Measurements from ENCODE around the gene CYP46A1.

The CYP46A1 gene

DNA sequence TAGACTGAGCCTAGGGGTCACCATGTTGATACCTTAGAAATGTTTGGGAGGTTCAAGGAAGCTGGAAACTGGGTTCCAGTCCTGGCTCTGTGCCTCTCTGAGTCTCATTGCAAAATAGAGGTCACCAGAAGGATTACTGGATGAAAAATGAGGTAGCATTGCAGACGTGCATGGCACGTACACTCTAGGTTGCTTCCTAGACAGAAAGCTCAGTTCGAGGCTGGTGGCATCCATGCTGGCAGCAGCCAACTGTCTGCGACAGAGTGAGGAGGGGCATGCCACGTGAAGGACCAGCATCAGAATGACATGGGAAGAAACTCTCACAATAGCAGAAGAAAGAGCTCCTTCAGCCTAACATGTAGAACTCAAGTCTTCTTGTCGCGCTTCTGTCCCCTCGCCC lies 4.6 kb upstream of the CYP46A1 start:
- Histone ChIP-seq H2AFZ (ENCODE audit: low read depth) (no peak overlapping the region), H3K27me3 (ENCODE audit: insufficient read depth, low read depth) (no peaks in the 10 kb centered on the region), H3K4me2 (no peak overlapping the region), H3K4me3 (IDR thresholded peaks at IDR 0.05; ENCODE audit: insufficient read depth, low read depth, low read length) (no peak overlapping the region), H3K79me2 (ENCODE audit: insufficient read depth, low read depth) (no peaks in the 10 kb centered on the region), H3K27ac (no peak overlapping the region), H4K20me1 (ENCODE audit: insufficient read depth) (no peaks in the 10 kb centered on the region), H3K9ac (no peak overlapping the region), H3K4me1 (ENCODE audit: low read depth, poor library complexity, severe bottlenecking) (peaks cover 7% of the 10 kb centered on the region), H3K36me3 (ENCODE audit: insufficient read depth) (no peaks in the 10 kb centered on the region)
- TF ChIP-seq, protein P1, sequence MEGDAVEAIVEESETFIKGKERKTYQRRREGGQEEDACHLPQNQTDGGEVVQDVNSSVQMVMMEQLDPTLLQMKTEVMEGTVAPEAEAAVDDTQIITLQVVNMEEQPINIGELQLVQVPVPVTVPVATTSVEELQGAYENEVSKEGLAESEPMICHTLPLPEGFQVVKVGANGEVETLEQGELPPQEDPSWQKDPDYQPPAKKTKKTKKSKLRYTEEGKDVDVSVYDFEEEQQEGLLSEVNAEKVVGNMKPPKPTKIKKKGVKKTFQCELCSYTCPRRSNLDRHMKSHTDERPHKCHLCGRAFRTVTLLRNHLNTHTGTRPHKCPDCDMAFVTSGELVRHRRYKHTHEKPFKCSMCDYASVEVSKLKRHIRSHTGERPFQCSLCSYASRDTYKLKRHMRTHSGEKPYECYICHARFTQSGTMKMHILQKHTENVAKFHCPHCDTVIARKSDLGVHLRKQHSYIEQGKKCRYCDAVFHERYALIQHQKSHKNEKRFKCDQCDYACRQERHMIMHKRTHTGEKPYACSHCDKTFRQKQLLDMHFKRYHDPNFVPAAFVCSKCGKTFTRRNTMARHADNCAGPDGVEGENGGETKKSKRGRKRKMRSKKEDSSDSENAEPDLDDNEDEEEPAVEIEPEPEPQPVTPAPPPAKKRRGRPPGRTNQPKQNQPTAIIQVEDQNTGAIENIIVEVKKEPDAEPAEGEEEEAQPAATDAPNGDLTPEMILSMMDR (conservative IDR thresholded peaks at IDR 0.05; ENCODE audit: low read depth, low read length), result no peak

DNA sequence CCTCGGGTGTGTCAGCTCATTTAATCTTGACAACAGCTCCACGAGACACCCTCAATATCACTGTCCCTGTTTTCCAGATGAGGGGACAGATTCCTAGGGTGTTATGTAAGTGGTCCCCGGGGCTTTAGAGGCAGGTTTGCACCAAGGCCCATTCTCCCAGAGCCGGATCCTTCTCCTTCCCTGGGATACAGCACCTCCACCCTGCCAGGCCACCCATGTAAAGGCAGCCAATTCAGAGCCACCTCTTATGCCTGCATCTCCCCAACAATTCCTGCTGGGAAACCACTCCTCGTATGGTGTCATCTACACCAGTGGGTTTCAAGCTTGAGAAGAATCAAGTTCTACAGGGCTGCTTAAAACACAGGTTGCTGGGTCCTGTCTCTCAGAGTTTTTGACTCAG lies 4.1 kb upstream of the CYP46A1 start:
- Histone ChIP-seq H3K4me1 (ENCODE audit: low read depth, poor library complexity, severe bottlenecking) (peaks cover 5% of the 10 kb centered on the region), H3K4me3 (IDR thresholded peaks at IDR 0.05; ENCODE audit: insufficient read depth, low read depth, low read length) (no peak overlapping the region), H3K27me3 (ENCODE audit: insufficient read depth, low read depth) (no peaks in the 10 kb centered on the region), H3K79me2 (ENCODE audit: insufficient read depth, low read depth) (no peaks in the 10 kb centered on the region), H4K20me1 (ENCODE audit: insufficient read depth) (no peaks in the 10 kb centered on the region), H2AFZ (ENCODE audit: low read depth) (no peak overlapping the region), H3K9ac (no peak overlapping the region), H3K27ac (no peak overlapping the region), H3K4me2 (no peak overlapping the region), H3K36me3 (ENCODE audit: insufficient read depth) (no peaks in the 10 kb centered on the region)
- TF ChIP-seq, protein P1 (conservative IDR thresholded peaks at IDR 0.05; ENCODE audit: low read depth, low read length), result no peak

DNA sequence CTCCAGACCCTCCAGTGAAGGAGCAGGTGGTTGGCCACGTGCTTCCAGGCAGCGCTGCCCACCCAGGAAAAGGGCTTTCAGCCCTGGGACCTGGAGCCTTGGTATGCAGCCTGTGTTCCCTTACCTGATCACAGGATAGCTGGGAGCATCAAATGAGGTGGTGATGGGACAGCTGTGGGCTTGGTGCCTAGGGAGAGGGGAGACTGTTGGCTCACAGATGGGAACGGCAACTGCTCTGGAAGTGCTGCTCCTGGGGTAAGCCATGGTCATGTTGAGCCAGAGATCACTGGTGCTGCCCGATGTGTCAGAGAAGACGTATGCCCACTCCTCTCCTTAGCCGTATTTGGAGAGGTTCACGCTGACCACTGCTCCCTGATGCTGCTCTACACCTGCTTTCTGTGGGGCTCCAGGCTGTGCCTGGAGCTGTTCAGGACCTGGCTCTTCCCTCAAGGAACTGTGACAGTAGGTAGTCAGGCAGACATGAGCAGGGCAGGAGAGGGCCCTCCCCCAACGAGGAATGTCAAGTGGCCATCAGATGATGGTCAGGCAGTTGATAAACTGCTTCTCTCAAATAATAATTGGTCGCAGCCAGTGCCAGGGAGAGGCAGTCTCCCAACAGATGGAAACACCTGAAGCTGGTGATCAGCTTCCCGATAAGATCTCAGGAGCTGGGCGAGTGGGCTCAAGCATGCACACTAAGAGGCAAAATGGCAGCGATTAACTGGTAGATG lies 2.8 kb upstream of the CYP46A1 start:
- H4K20me1 ChIP-seq (ENCODE audit: insufficient read depth), result no peaks in the 10 kb centered on the region
- no peak overlapping the region for H2AFZ ChIP-seq (ENCODE audit: low read depth)
- no peak overlapping the region for H3K4me2 ChIP-seq
- H3K79me2 ChIP-seq (ENCODE audit: insufficient read depth, low read depth), result no peaks in the 10 kb centered on the region
- TF ChIP-seq, protein P1 (conservative IDR thresholded peaks at IDR 0.05; ENCODE audit: low read depth, low read length), result no peak
- peaks cover 5% of the 10 kb centered on the region for H3K4me1 ChIP-seq (ENCODE audit: low read depth, poor library complexity, severe bottlenecking)
- no peak overlapping the region for H3K4me3 ChIP-seq (IDR thresholded peaks at IDR 0.05; ENCODE audit: insufficient read depth, low read depth, low read length)
- H3K9ac ChIP-seq, result no peak overlapping the region
- H3K36me3 ChIP-seq (ENCODE audit: insufficient read depth), result no peaks in the 10 kb centered on the region
- no peak overlapping the region for H3K27ac ChIP-seq
- H3K27me3 ChIP-seq (ENCODE audit: insufficient read depth, low read depth), result no peaks in the 10 kb centered on the region

DNA sequence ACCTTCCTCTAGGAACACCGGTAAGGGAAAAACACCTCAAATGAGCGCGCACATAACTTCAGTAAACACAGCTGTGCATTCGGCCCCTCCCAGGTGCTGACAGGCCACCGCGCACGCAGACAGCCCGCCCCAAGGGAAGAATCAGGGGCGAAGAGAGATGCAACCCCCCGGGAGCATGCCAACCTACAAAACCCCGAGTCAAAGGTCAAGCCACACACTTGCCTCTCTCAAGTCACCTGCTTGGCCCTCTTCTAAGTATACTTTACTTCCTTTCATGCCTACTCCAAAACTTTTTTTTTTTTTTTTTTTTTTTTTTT lies 2.3 kb upstream of the CYP46A1 start:
- Histone ChIP-seq H4K20me1 (ENCODE audit: insufficient read depth) (no peaks in the 10 kb centered on the region), H2AFZ (ENCODE audit: low read depth) (no peak overlapping the region), H3K4me2 (no peak overlapping the region), H3K4me3 (IDR thresholded peaks at IDR 0.05; ENCODE audit: insufficient read depth, low read depth, low read length) (no peak overlapping the region), H3K9ac (no peak overlapping the region), H3K4me1 (ENCODE audit: low read depth, poor library complexity, severe bottlenecking) (peaks cover 5% of the 10 kb centered on the region), H3K36me3 (ENCODE audit: insufficient read depth) (no peaks in the 10 kb centered on the region), H3K27me3 (ENCODE audit: insufficient read depth, low read depth) (no peaks in the 10 kb centered on the region), H3K79me2 (ENCODE audit: insufficient read depth, low read depth) (no peaks in the 10 kb centered on the region), H3K27ac (no peak overlapping the region)
- TF ChIP-seq, protein P1 (conservative IDR thresholded peaks at IDR 0.05; ENCODE audit: low read depth, low read length), result no peak

Data from KMS-11 (cell line).